Activated B cell treated with CpG ODN at 0.5 μM for 24 hours (primary cell): ENCODE data around the gene LPP. TPM values are rescaled to one million over a fixed set of nuclear protein-coding genes. Genes with fewer than 3 reads are reported as not detected.

Experiments used
- ATAC-seq: fragments of 200-7000 bp; cut with Tn5 transposase; one replicate; pipeline ENCODE4 v1.10.0; 2021; ENCODE audit warnings: low read depth, mild to moderate bottlenecking, moderate library complexity
- CTCF ChIA-PET: fragments of 350-600 bp; sonication (Branson Sonifier 250); formaldehyde crosslinking; loops from one replicate; lab custom pipeline; 2021; ENCODE audit warnings: antibody characterized with exemption; lab: Charles Lee
- POLR2A ChIA-PET: fragments of 350-600 bp; sonication (Branson Sonifier 250); formaldehyde crosslinking; loops from one replicate; lab custom pipeline; 2021; ENCODE audit warnings: antibody characterized with exemption; lab: Charles Lee
- DNase-seq: peaks from one replicate; pipeline ENCODE4 v3.0.0; 2022
- H3K27ac Mint-ChIP-seq: one replicate; pipeline ENCODE4 v1.8.0; 2020; ENCODE audit warnings: mixed read lengths
- H3K27me3 Mint-ChIP-seq: one replicate; pipeline ENCODE4 v1.8.0; 2021; ENCODE audit warnings: mixed read lengths
- H3K36me3 Mint-ChIP-seq: one replicate; pipeline ENCODE4 v1.8.0; 2021; ENCODE audit warnings: low read depth, mixed read lengths
- H3K4me1 Mint-ChIP-seq: one replicate; pipeline ENCODE4 v1.8.0; 2021; ENCODE audit warnings: mixed read lengths
- H3K4me3 Mint-ChIP-seq: one replicate; pipeline ENCODE4 v1.8.0; 2020; ENCODE audit warnings: mild to moderate bottlenecking, mixed read lengths
- H3K9me3 Mint-ChIP-seq: one replicate; pipeline ENCODE4 v1.8.0; 2020; ENCODE audit warnings: mixed read lengths
- CTCF ChIP-seq: fragments of 200-600 bp; IDR thresholded peaks from one replicate; pipeline ENCODE4 v1.8.0; 2022; ENCODE audit warnings: antibody characterized with exemption, mild to moderate bottlenecking
- intact Hi-C: fragments of 100-400 bp; cut with micrococcal nuclease; formaldehyde crosslinking; loops from one replicate; pipeline ENCODE4 v1.15.1; 2024
- total RNA-seq: library from RNA; stranded (reverse); gene quantifications from 2 replicates; pipeline ENCODE4 v1.2.3, GENCODE V29; 2022

Gene LPP
- total RNA-seq, 1 donor from 2014 or later = 60.1 TPM

- H3K27ac Mint-ChIP-seq = no peak overlapping the region
- CTCF ChIA-PET = no interaction called here
- peaks cover 31% of the 10 kb centered on the region for H3K36me3 Mint-ChIP-seq
- POLR2A ChIA-PET = no interaction called here
- no peak overlapping the region for H3K4me3 Mint-ChIP-seq
- no peak for DNase-seq
- intact Hi-C loops = no loop called here
- peaks cover 27% of the 10 kb centered on the region for H3K4me1 Mint-ChIP-seq
- no peak for TF ChIP-seq CTCF
- no peaks in the 10 kb centered on the region for H3K9me3 Mint-ChIP-seq
- no peak for ATAC-seq
- H3K27me3 Mint-ChIP-seq = no peaks in the 10 kb centered on the region
Measured at GRCh38 chr3:188522115-188522514, 368.2 kb downstream of the LPP start.

- Mint-ChIP-seq H3K4me1 (peaks cover 27% of the 10 kb centered on the region), H3K27me3 (no peaks in the 10 kb centered on the region), H3K27ac (no peak overlapping the region), H3K9me3 (no peaks in the 10 kb centered on the region), H3K4me3 (no peak overlapping the region), H3K36me3 (peaks cover 28% of the 10 kb centered on the region)
- ChIA-PET POLR2A (no interaction called here), CTCF (no interaction called here)
- DNase-seq = no peak
- ATAC-seq = no peak
- intact Hi-C loops = no loop called here
- TF ChIP-seq CTCF = no peak
Measured at GRCh38 chr3:188523291-188523690, 369.3 kb downstream of the LPP start.

GRCh38 chr3:188524052-188524451, 370.1 kb downstream of the LPP start:
- peaks cover 25% of the 10 kb centered on the region for H3K36me3 Mint-ChIP-seq
- TF ChIP-seq CTCF = no peak
- CTCF ChIA-PET = interaction anchor here (2.5 kb wide), 1 partner anchor 784 kb away, joined by 9 read pairs; no protein-coding TSS in a partner anchor
- H3K4me1 Mint-ChIP-seq = peaks cover 27% of the 10 kb centered on the region
- DNase-seq (no peak), ATAC-seq (no peak)
- H3K4me3 Mint-ChIP-seq = no peak overlapping the region
- H3K27me3 Mint-ChIP-seq = no peaks in the 10 kb centered on the region
- no peaks in the 10 kb centered on the region for H3K9me3 Mint-ChIP-seq
- POLR2A ChIA-PET = interaction anchor here (1.0 kb wide), 1 partner anchor 18 kb away, joined by 3 read pairs; no protein-coding TSS in a partner anchor
- intact Hi-C loops = no loop called here
- H3K27ac Mint-ChIP-seq = no peak overlapping the region

GRCh38 chr3:188526057-188526456, 372.1 kb downstream of the LPP start:
- Mint-ChIP-seq H3K4me1 (peaks cover 15% of the 10 kb centered on the region), H3K36me3 (peaks cover 31% of the 10 kb centered on the region), H3K27ac (no peak overlapping the region), H3K4me3 (no peak overlapping the region), H3K9me3 (no peaks in the 10 kb centered on the region), H3K27me3 (no peaks in the 10 kb centered on the region)
- intact Hi-C loops = loop anchor here (2.0 to 5.0 kb wide), 3 partner anchors 15 to 784 kb away; no protein-coding TSS in a partner anchor
- ChIA-PET CTCF (interaction anchor here (2.5 kb wide), 1 partner anchor 786 kb away, joined by 9 read pairs; no protein-coding TSS in a partner anchor), POLR2A (interaction anchor here (0.9 kb wide), 1 partner anchor 126 kb away, joined by 3 read pairs; no protein-coding TSS in a partner anchor)
- TF ChIP-seq CTCF = no peak
- DNase-seq = no peak
- no peak for ATAC-seq

- TF ChIP-seq CTCF = no peak
- intact Hi-C loops = loop anchor here (2.0 to 5.0 kb wide), 3 partner anchors 13 to 785 kb away; no protein-coding TSS in a partner anchor
- DNase-seq (no peak), ATAC-seq (no peak)
- POLR2A ChIA-PET = no interaction called here
- H3K36me3 Mint-ChIP-seq = peaks cover 31% of the 10 kb centered on the region
- no peaks in the 10 kb centered on the region for H3K9me3 Mint-ChIP-seq
- CTCF ChIA-PET = no interaction called here
- no peak overlapping the region for H3K4me3 Mint-ChIP-seq
- peaks cover 13% of the 10 kb centered on the region for H3K4me1 Mint-ChIP-seq
- no peak overlapping the region for H3K27ac Mint-ChIP-seq
- H3K27me3 Mint-ChIP-seq = no peaks in the 10 kb centered on the region
Measured at GRCh38 chr3:188527389-188527788, 373.4 kb downstream of the LPP start.
